ENCODE measurements around the gene ORAI1.

DNA sequence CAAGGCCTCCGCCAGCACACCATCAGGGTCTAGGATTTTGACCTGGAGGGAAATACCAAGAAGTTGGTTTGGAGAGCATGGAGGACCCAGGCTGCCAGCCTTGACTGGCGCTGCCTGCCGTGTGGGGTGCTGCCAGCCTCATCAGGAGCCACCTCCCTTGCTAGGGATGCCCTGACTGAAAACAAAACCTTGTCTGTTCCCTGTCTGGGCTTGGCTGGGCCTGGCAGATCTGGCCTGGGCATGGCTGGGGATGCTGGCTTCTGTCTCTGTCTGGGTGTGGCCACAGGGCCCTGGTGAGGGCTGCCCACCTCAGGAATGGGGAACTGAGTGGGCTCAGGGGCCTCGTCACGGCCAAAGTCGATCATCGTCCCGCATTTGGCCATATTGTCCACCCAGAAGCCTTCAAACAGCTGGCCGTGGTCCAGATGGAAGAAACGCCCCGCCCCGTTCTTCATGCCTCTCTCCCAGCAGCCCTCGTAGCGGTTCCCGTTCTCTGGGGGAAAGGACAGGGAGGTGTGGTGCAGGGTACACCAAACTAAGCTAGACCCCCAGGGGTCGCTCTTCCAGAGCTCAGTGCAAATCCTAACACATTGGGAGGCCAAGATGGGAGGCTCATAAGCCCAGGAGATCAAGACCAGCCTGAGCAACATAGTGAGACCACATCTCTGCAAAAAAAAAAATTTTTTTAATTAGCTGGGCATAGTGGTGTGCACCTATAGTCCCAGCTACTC is 26.6 kb downstream of the ORAI1 start:
- no peak for TF ChIP-seq CTCF (conservative IDR thresholded peaks at IDR 0.05)
- no peak for TF ChIP-seq ZFX (IDR thresholded peaks at IDR 0.05)
